Mucosa of descending colon (tissue), 3 donors: ENCODE results near the gene ALOX12B. TPM values are rescaled to one million over a fixed set of nuclear protein-coding genes. Genes with fewer than 3 reads are reported as not detected.

Experiments used
- ATAC-seq: fragments of 200-7000 bp; cut with Tn5 transposase; one replicate; pipeline ENCODE4 v1.9.1; 2020; ENCODE audit warnings: mild to moderate bottlenecking, moderate library complexity
- DNase-seq, 3 donors: peaks; one replicate each; pipeline ENCODE4 v3.0.0-alpha.2; 2020
- H3K36me3 ChIP-seq: fragments of 200-600 bp; one replicate; pipeline ENCODE4 v1.8.0; 2021; ENCODE audit warnings: low read depth, mild to moderate bottlenecking
- H3K4me1 ChIP-seq: fragments of 200-600 bp; one replicate; pipeline ENCODE4 v1.8.0; 2021; ENCODE audit warnings: low read depth, mild to moderate bottlenecking
- H3K4me3 ChIP-seq: fragments of 200-600 bp; one replicate; pipeline ENCODE4 v1.8.0; 2021; ENCODE audit warnings: mild to moderate bottlenecking
- H3K9me3 ChIP-seq: fragments of 200-600 bp; one replicate; pipeline ENCODE4 v1.8.0; 2021; ENCODE audit warnings: mild to moderate bottlenecking
- intact Hi-C, 2 donors: fragments of 100-400 bp; cut with DNase I in 1 of 2; cut with micrococcal nuclease in 1 of 2; formaldehyde crosslinking; loops; one replicate each; pipeline versions ENCODE4 v1.11.0 to v1.11.1; 2022; cut with DNase I, micrococcal nuclease
- total RNA-seq, 3 donors: library from RNA; stranded (reverse); fragmentation: NEBNext Ultra II Directional in 2 of 3; extraction: Animal tissue kit (Norgen Biotek cat#: 25700) in 2 of 3; gene quantifications; one replicate each; pipeline versions ENCODE4 v1.2.1 to v1.2.4, GENCODE V29; 2021 to 2023
- TF ChIP-seq, protein P1 (sequence below): fragments of 200-600 bp; IDR thresholded peaks from one replicate; pipeline ENCODE4 v1.8.0; 2022; ENCODE audit warnings: antibody characterized with exemption, mild to moderate bottlenecking
- donor health status: DM: no; HTN: no; CAD: no; lungs with moderate emphysema.
- donor health status: DM: no; HTN: no; CAD: no.
- donor health status: DM: no; HTN: yes; CAD: no.

ALOX12B gene
- total RNA-seq, 3 donors from 2014 or later = 0.25 to 0.65 (median 0.49) TPM

DNA sequence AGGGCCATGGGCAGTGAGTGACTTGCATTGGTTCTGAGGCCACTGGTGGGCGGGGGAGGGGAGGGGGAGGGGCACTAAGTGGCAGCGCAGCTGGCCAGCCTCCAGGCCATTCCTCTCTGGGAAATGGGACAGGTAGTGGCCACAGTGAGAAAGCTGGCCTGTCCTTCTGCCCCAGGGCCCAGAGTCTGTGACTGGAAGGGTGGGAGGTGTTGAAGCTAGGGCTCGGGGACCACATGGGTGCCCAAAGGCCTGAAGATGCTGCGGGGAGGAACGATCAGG is 375 bp upstream of the ALOX12B start:
- Histone ChIP-seq H3K4me3 (no peak overlapping the region), H3K4me1 (no peaks in the 10 kb centered on the region), H3K9me3 (no peaks in the 10 kb centered on the region), H3K36me3 (no peaks in the 10 kb centered on the region)
- intact Hi-C loops = loop anchor here in 1 of 2 donors (10.0 kb wide), 1 partner anchor 217 kb away; no protein-coding TSS in a partner anchor
- ATAC-seq (no peak), DNase-seq (no peak)
- TF ChIP-seq, protein P1, sequence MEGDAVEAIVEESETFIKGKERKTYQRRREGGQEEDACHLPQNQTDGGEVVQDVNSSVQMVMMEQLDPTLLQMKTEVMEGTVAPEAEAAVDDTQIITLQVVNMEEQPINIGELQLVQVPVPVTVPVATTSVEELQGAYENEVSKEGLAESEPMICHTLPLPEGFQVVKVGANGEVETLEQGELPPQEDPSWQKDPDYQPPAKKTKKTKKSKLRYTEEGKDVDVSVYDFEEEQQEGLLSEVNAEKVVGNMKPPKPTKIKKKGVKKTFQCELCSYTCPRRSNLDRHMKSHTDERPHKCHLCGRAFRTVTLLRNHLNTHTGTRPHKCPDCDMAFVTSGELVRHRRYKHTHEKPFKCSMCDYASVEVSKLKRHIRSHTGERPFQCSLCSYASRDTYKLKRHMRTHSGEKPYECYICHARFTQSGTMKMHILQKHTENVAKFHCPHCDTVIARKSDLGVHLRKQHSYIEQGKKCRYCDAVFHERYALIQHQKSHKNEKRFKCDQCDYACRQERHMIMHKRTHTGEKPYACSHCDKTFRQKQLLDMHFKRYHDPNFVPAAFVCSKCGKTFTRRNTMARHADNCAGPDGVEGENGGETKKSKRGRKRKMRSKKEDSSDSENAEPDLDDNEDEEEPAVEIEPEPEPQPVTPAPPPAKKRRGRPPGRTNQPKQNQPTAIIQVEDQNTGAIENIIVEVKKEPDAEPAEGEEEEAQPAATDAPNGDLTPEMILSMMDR = no peak

DNA sequence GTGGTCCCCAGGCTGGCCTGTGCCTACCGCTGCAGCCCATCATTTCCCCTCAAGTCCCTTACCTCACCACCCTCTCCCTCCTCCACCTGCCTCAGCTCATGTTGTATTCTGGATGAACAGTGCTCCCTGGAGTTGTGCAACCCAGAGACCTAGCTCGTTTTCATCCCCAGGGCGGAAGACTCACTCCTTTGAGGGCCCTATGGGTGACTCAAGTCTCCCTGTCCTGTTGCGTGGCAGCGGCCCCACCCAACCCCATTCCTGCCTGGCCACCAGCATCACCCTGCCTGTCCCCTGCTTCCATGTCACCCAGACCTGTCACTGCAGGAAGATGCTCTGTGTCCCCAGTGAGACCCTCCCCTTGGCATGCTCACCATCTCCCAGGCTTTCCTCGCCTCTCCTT is 3.3 kb downstream of the ALOX12B start:
- H3K4me1 ChIP-seq = peaks cover 5% of the 10 kb centered on the region
- TF ChIP-seq, protein P1 = no peak
- no peak for DNase-seq
- H3K4me3 ChIP-seq = no peak overlapping the region
- no peak for ATAC-seq
- H3K36me3 ChIP-seq = no peaks in the 10 kb centered on the region
- intact Hi-C loops = loop anchor here in 1 of 2 donors (10.0 kb wide), 1 partner anchor 221 kb away; no protein-coding TSS in a partner anchor
- no peaks in the 10 kb centered on the region for H3K9me3 ChIP-seq

DNA sequence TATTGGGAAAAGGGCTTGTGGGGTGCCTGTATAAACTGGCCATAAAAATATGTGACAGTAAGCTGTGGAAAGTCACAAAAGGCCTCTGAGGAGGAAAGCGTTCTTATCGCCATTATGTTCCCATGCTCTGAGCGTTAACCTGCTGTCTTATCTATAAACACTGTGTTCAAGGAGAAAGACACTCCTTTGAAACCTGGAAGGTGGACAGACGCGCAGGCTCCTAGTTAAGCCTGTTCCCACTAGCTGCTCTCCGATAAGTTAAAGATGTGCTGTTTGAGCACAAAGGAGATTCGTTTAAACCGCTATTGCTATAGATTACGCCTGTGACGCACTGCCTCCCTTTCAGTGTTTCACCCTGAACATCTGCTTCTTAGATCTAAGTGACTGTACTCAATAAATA is 5.2 kb downstream of the ALOX12B start:
- Histone ChIP-seq H3K36me3 (no peaks in the 10 kb centered on the region), H3K4me3 (no peak overlapping the region), H3K9me3 (no peaks in the 10 kb centered on the region), H3K4me1 (peaks cover 8% of the 10 kb centered on the region)
- intact Hi-C loops = loop anchor here in 1 of 2 donors (10.0 kb wide), 1 partner anchor 223 kb away; no protein-coding TSS in a partner anchor
- DNase-seq (no peak), ATAC-seq (no peak)
- TF ChIP-seq, protein P1 = no peak

DNA sequence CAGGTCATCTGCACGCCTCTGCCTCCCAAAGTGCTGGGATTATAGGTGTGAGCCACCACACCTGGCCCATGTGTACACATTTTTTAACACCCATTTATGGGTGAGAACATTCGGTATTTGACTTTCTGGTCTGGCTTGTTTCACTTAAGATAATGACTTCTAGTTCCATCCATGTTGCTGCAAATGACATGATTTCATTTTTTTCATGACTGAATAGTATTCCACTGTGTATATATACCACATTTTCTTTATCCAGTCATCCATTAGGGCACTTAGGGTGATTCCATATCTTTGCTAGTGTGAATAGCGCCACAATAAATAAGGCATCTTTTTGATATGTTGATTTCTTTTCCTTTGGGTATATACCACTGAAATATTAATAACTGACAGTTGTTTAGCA is 5.6 kb downstream of the ALOX12B start:
- Histone ChIP-seq H3K9me3 (no peaks in the 10 kb centered on the region), H3K4me3 (no peak overlapping the region), H3K36me3 (no peaks in the 10 kb centered on the region), H3K4me1 (peaks cover 8% of the 10 kb centered on the region)
- intact Hi-C loops = loop anchor here in 1 of 2 donors (10.0 kb wide), 1 partner anchor 223 kb away; no protein-coding TSS in a partner anchor
- no peak for DNase-seq
- ATAC-seq = no peak
- TF ChIP-seq, protein P1 = no peak

DNA sequence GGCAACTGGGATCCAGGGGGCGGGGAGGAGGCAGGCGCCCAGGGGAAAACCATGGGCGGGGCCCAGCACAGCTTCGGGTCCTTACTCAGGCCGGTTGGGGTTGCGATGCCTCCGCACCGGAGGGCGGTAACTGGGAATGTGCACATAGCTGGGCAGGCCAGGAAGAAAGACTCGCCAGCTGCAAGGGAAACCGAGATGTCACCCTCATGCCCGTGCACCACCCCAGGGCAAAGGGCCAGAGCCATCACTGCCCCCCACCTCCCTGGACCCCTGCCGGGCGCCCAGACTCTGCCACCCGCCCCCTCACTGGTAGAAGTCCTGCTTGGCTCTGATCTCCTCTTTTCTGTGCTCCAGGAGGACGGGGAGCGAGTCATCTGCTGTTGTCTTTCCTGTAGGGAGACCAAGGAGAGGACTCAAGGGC is 6.7 kb downstream of the ALOX12B start:
- Histone ChIP-seq H3K4me3 (no peak overlapping the region), H3K9me3 (no peaks in the 10 kb centered on the region), H3K4me1 (peaks cover 8% of the 10 kb centered on the region), H3K36me3 (no peaks in the 10 kb centered on the region)
- TF ChIP-seq, protein P1 = no peak
- DNase-seq = peak in 1 of 3 donors; percentile 37
- intact Hi-C loops = loop anchor here in 1 of 2 donors (10.0 kb wide), 1 partner anchor 224 kb away; no protein-coding TSS in a partner anchor
- ATAC-seq = no peak
